Measurements from ENCODE around the gene TRIB2. TPM values are rescaled to one million over a fixed set of nuclear protein-coding genes. Genes with fewer than 3 reads are reported as not detected.

Gene TRIB2
- total and polyA plus RNA-seq, 2 of the 4 experiments (the other 2 are of a cell fraction), result 12.0 to 12.7 TPM

GRCh38 chr2:12767996-12768624, 51.4 kb downstream of the TRIB2 start:
- in situ Hi-C loops (cut with MboI; ENCODE audit: low sequenced_read_pairs) (no loop called here), dilution Hi-C loops (cut with HindIII; ENCODE audit: low sequenced_read_pairs, unreplicated experiment) (no loop called here), intact Hi-C loops (cut with micrococcal nuclease) (loop anchor here (5.0 kb wide), 1 partner anchor 34 kb away; no protein-coding TSS in a partner anchor)
- Histone ChIP-seq H4K5ac (ENCODE audit: low read depth, low read length) (no peak overlapping the region; the same call in 1 of the 2 replicates), H4K20me1 (ENCODE audit: insufficient read depth, low read length) (no peaks in the 10 kb centered on the region), H3K9ac (ENCODE audit: low read depth, low read length) (no peak overlapping the region), H3K18ac (ENCODE audit: low read depth, low read length) (peak overlapping the region; percentile 72; the same call in 1 of the 2 replicates), H2AFZ (replicated peaks; ENCODE audit: low read length, poor library complexity) (no peak overlapping the region), H3K4ac (ENCODE audit: low read depth, low read length) (peak overlapping the region; percentile 24; the same call in 1 of the 2 replicates), H3K27me3 (ENCODE audit: control insufficient read depth, insufficient read depth, low read length) (no peaks in the 10 kb centered on the region), H4K91ac (ENCODE audit: insufficient read depth, low read depth, low read length) (no peak overlapping the region), H3K9me1 (ENCODE audit: insufficient read depth, low read length) (no peaks in the 10 kb centered on the region; the same call in none of the 2 replicates), H2AK5ac (ENCODE audit: low read depth, low read length) (peak overlapping the region; percentile 5; the same call in 1 of the 2 replicates), H2BK120ac (ENCODE audit: low read depth, low read length) (no peak overlapping the region), H2BK20ac (ENCODE audit: low read depth, low read length) (no peak overlapping the region), H3K9me3 (ENCODE audit: control insufficient read depth, insufficient read depth, low read length) (no peaks in the 10 kb centered on the region; the same call in 1 of the 2 replicates), H3K79me1 (ENCODE audit: low read depth in 1 of 2, low read length in 2 of 2) (no peaks in the 10 kb centered on the region), H3K4me1 (ENCODE audit: control insufficient read depth, insufficient read depth, low read length) (peaks cover 11% of the 10 kb centered on the region), H2AK9ac (replicated peaks; ENCODE audit: low read depth, low read length, poor library complexity) (no peak overlapping the region), H3K4me3 (ENCODE audit: insufficient read depth, low read depth, low read length) (no peak overlapping the region), H3K56ac (ENCODE audit: extremely low read depth, insufficient read depth, low read length) (no peak overlapping the region), H2BK15ac (ENCODE audit: low read depth, low read length) (no peak overlapping the region), H3K14ac (replicated peaks; ENCODE audit: low read depth, low read length) (no peak overlapping the region; the same call in 1 of the 2 replicates), H3K4me2 (ENCODE audit: low read depth, low read length) (no peak overlapping the region), H3K23ac (ENCODE audit: low read depth, low read length) (no peak overlapping the region; the same call in 1 of the 2 replicates), H2BK5ac (ENCODE audit: low read depth, low read length, poor library complexity, severe bottlenecking) (no peak overlapping the region), H3K36me3 (ENCODE audit: control insufficient read depth, insufficient read depth, low read length) (no peaks in the 10 kb centered on the region), H3K27ac (ENCODE audit: insufficient read depth, low read length) (no peak overlapping the region), H4K8ac (ENCODE audit: low read depth in 2 of 2, low read length in 2 of 2) (no peak overlapping the region)
- WGBS, 2 experiments (ENCODE audit: extremely low coverage in 2 of 2, insufficient read length in 1 of 2), result no CpG with 5 or more reads among the region's 3 CpGs
- BruUV-seq (replicated peaks), result no TSS peak
- POLR2A ChIA-PET (ENCODE audit: unreplicated experiment), result no interaction called here
- CTCF ChIA-PET, result interaction anchor here (0.5 kb wide), 1 partner anchor 148 kb away, joined by 7 read pairs; no protein-coding TSS in a partner anchor
- DNase-seq (no peak), ATAC-seq (ENCODE audit: low read depth) (no peak)
- TF ChIP-seq MAFK (IDR thresholded peaks at IDR 0.05; ENCODE audit: low read depth, low read length) (no peak), MXI1 (IDR thresholded peaks at IDR 0.05; ENCODE audit: borderline replicate concordance, low read depth, low read length) (no peak), CTCF (conservative IDR thresholded peaks at IDR 0.05; ENCODE audit: low read depth, low read length) (no peak), POLR2A (IDR thresholded peaks at IDR 0.05; ENCODE audit: low read depth, low read length) (no peak), CEBPB (IDR thresholded peaks at IDR 0.05; ENCODE audit: low read depth, low read length) (no peak), RCOR1 (IDR thresholded peaks at IDR 0.05; ENCODE audit: insufficient replicate concordance, low read length) (no peak), BHLHE40 (IDR thresholded peaks at IDR 0.05; ENCODE audit: low read depth, low read length) (no peak), NFE2L2 (IDR thresholded peaks at IDR 0.05; ENCODE audit: low read depth, low read length) (no peak), RFX5 (IDR thresholded peaks at IDR 0.05; ENCODE audit: low read depth, low read length) (no peak), RAD21 (IDR thresholded peaks at IDR 0.05; ENCODE audit: low read length) (no peak)
